Endothelial cell (in vitro differentiated cells): ENCODE results near the gene ZBTB39. TPM values are rescaled to one million over a fixed set of nuclear protein-coding genes. Genes with fewer than 3 reads are reported as not detected.

Source experiments
- DNase-seq: peaks from one replicate; pipeline ENCODE4 v3.0.0; 2021; ENCODE audit warnings: low spot score
- H3K27ac Mint-ChIP-seq: one replicate; pipeline ENCODE4 v1.8.0; 2021; ENCODE audit warnings: mixed read lengths, inconsistent platforms; ENCODE audit not compliant: unreplicated experiment
- H3K27me3 Mint-ChIP-seq: one replicate; pipeline ENCODE4 v1.8.0; 2021; ENCODE audit warnings: mild to moderate bottlenecking, moderate library complexity, mixed read lengths, inconsistent platforms; ENCODE audit not compliant: unreplicated experiment
- H3K36me3 Mint-ChIP-seq: one replicate; pipeline ENCODE4 v1.8.0; 2021; ENCODE audit warnings: mild to moderate bottlenecking, low read depth, mixed read lengths, inconsistent platforms; ENCODE audit not compliant: unreplicated experiment
- H3K4me1 Mint-ChIP-seq: one replicate; pipeline ENCODE4 v1.8.0; 2021; ENCODE audit warnings: mild to moderate bottlenecking, mixed read lengths, inconsistent platforms; ENCODE audit not compliant: unreplicated experiment
- H3K4me3 Mint-ChIP-seq: one replicate; pipeline ENCODE4 v1.8.0; 2021; ENCODE audit warnings: mild to moderate bottlenecking, mixed read lengths, inconsistent platforms; ENCODE audit not compliant: unreplicated experiment
- H3K9me3 Mint-ChIP-seq: one replicate; pipeline ENCODE4 v1.8.0; 2021; ENCODE audit warnings: mixed read lengths, inconsistent platforms; ENCODE audit not compliant: unreplicated experiment
- total RNA-seq: library from RNA; stranded (reverse); fragmentation: NEBNext Ultra II Directional; extraction: Animal tissue kit (Norgen Biotek cat#: 25700); gene quantifications from one replicate; pipeline ENCODE4 v1.2.1, GENCODE V29; 2021; ENCODE audit not compliant: unreplicated experiment
- TF ChIP-seq, protein P1 (sequence below): fragments of 200-600 bp; sonication (generic); IDR thresholded peaks from one replicate; pipeline ENCODE4 v1.5.0; 2021; ENCODE audit warnings: antibody characterized with exemption; ENCODE audit not compliant: unreplicated experiment

Gene ZBTB39
- total RNA-seq, 1 donor from 2014 or later = 23.9 TPM

DNA sequence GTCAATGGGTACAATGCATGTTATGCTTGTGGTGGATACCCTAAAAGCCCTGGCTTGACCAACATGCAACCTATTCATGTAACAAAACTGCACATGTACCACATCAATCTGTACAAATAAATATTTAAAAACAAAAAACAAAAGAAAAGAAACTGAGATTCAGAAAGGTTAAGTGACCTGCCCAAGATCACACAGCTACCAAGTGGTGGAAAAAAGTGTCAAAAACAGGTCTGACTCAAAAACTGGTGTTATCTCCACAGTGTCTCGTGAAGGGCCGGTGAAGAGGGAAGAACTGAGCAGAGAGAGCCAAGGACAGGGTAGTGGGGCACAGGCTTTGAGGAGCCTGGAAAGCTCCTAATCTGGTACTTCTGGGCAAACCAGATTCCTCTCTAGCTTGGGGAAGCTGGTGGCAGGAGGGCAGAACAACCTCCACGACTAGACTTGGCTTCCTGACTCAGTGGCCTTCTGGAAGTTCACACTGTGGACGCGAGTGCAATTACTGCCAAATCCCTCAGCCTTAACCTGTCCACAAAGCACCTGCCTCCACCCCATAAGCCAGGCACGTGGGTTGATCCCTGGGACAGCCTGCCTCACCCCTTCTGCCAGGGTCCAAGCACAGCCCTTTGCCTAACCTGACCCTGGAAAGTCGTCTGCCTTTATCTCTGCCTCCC lies 15.6 kb downstream of the ZBTB39 start:
- Mint-ChIP-seq H3K36me3 (peaks cover under 1% of the 10 kb centered on the region), H3K4me1 (peaks cover 75% of the 10 kb centered on the region), H3K9me3 (no peaks in the 10 kb centered on the region), H3K27me3 (peaks cover 10% of the 10 kb centered on the region), H3K4me3 (no peak overlapping the region), H3K27ac (peak overlapping the region; percentile 91)
- TF ChIP-seq, protein P1, sequence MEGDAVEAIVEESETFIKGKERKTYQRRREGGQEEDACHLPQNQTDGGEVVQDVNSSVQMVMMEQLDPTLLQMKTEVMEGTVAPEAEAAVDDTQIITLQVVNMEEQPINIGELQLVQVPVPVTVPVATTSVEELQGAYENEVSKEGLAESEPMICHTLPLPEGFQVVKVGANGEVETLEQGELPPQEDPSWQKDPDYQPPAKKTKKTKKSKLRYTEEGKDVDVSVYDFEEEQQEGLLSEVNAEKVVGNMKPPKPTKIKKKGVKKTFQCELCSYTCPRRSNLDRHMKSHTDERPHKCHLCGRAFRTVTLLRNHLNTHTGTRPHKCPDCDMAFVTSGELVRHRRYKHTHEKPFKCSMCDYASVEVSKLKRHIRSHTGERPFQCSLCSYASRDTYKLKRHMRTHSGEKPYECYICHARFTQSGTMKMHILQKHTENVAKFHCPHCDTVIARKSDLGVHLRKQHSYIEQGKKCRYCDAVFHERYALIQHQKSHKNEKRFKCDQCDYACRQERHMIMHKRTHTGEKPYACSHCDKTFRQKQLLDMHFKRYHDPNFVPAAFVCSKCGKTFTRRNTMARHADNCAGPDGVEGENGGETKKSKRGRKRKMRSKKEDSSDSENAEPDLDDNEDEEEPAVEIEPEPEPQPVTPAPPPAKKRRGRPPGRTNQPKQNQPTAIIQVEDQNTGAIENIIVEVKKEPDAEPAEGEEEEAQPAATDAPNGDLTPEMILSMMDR = no peak
- no peak for DNase-seq

DNA sequence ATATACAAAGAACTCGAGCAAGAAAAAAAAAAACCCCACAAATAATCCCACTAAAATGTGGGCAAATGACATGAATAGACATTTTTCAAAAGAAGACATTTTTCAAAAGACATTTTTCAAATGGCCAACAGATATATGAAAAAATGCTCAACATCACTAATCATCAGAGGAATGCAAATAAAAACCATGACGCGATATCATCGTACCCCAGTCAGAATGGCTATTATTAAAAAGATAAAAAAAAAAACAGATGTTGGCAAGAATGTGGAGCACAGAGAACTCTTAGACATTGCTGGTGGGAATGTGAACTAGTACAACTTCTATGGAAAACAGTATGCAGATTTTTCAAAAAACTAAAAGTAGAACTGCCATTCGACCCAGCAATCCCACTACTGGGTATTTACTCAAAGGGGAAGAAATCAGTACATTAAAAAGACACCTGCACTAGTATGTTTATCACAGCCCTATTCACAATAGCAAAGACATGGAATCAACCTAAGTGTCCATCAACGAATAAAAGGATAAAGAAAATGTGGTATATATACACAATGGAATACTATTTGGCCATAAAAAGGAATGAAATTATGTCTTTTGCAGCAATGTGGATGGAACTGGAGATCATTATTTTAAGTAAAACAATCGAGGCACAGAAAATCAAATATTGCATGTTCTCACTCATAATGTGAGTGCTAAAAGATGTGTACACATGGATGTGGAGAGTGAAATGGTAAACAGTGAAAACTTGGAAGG lies 16.3 kb downstream of the ZBTB39 start:
- Mint-ChIP-seq H3K4me1 (peaks cover 74% of the 10 kb centered on the region), H3K9me3 (no peaks in the 10 kb centered on the region)

DNA sequence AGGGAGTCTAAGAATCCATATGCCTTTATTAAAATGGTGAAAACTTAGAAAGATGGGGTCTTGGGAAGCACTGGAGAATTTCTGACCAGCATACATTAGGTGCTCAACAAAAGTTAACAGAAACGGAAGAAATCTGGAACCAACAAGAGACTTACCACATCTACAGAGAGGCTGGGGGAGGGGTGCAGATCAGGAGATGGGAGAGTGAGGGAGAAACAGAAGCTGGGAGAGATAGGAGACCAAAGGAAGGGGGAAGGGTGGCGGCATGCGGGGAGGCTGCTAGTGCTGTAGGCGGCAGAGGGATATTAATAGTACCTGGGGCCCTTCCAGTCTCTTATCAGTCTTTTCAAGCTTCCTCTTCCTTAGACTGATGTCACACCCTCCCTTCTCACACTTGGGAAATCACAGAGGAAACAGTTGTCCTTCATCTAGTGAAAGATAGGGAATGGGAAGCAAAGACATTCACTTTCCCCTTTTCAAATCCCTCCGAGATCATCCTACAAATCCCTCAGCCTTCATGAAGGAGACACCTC lies 18.1 kb downstream of the ZBTB39 start:
- Mint-ChIP-seq H3K27ac (peak overlapping the region; percentile 85), H3K4me1 (peaks cover 69% of the 10 kb centered on the region), H3K4me3 (peak overlapping the region; percentile 10), H3K27me3 (peaks cover 10% of the 10 kb centered on the region), H3K36me3 (peaks cover 4% of the 10 kb centered on the region), H3K9me3 (no peaks in the 10 kb centered on the region)
- DNase-seq = peak; percentile 54
- TF ChIP-seq, protein P1 = no peak

More for the DNA sequence above, 16.3 kb downstream of the ZBTB39 start:
- Mint-ChIP-seq H3K27me3 (peaks cover 9% of the 10 kb centered on the region), H3K27ac (no peak overlapping the region), H3K4me3 (peak overlapping the region; percentile 10), H3K36me3 (no peaks in the 10 kb centered on the region)
- TF ChIP-seq, protein P1 = no peak
- DNase-seq = no peak

DNA sequence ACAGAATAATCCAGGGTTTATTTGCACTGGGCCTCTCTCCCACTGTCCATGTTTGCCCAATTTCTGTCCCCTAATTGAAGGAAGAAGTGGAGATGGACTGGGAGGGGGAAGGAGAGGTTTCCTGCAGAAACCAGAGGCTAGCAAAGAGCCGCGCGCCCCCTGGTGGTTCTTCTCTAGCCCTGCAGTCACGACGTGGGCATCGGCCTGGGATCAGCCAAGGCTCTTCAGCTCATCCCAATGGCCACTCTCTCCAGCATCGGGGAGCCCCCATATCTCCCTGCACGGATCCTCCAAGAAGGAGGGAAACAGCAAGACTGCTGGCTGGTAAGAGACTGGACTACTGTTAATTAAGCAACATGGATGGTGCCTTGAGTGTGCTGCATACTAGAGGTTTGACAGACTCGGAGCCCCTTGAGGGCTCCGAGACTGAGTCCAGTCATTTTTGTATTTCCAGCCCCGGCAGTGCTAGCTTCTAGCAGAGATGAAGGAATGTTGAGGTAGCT lies 18.7 kb downstream of the ZBTB39 start:
- DNase-seq = peak; percentile 71
- peaks cover 10% of the 10 kb centered on the region for H3K27me3 Mint-ChIP-seq
- H3K4me3 Mint-ChIP-seq = no peak overlapping the region
- TF ChIP-seq, protein P1 = peak; percentile 87
- peaks cover 4% of the 10 kb centered on the region for H3K36me3 Mint-ChIP-seq
- H3K27ac Mint-ChIP-seq = peak overlapping the region; percentile 85
- peaks cover 62% of the 10 kb centered on the region for H3K4me1 Mint-ChIP-seq
- no peaks in the 10 kb centered on the region for H3K9me3 Mint-ChIP-seq
